DND-41 (cell line): ENCODE measurements around the gene TIGD2.
A peak's percentile ranks its signal among the peaks of the same experiment; 100 is the strongest.

Source experiments
- ATAC-seq: fragments of 200-7000 bp; cut with Tn5 transposase; 3 replicates; pipeline ENCODE4 v1.9.1; 2021; ENCODE audit warnings: low read depth; ENCODE audit not compliant: insufficient read depth
- DNase-seq: peaks from one replicate; pipeline ENCODE4 v3.0.0-alpha.2; 2020
- H2AFZ ChIP-seq: 2 replicates; pipeline ENCODE4 v1.6.0; 2012; ENCODE audit warnings: low read depth, low read length
- H3K27ac ChIP-seq: 2 replicates; pipeline ENCODE4 v1.5.1; 2012; ENCODE audit warnings: low read length, inconsistent platforms
- H3K27me3 ChIP-seq: fragments of 200-600 bp; sonication (generic); 2 replicates; pipeline ENCODE4 v1.6.0; 2012; ENCODE audit warnings: low read length, mild to moderate bottlenecking, inconsistent platforms; ENCODE audit not compliant: insufficient read depth, poor library complexity
- H3K36me3 ChIP-seq: 2 replicates; pipeline ENCODE4 v1.5.1; 2012; ENCODE audit warnings: low read length, inconsistent platforms; ENCODE audit not compliant: insufficient read depth
- H3K4me1 ChIP-seq: 2 replicates; pipeline ENCODE4 v1.5.1; 2012; ENCODE audit warnings: mild to moderate bottlenecking, low read length; ENCODE audit not compliant: insufficient read depth
- H3K4me2 ChIP-seq: 2 replicates; pipeline ENCODE4 v1.6.0; 2012; ENCODE audit warnings: mild to moderate bottlenecking, moderate library complexity, low read length, inconsistent platforms; ENCODE audit not compliant: insufficient read depth
- H3K4me3 ChIP-seq, 2 experiments: fragments of 200-600 bp in 1 of 2; shearing (Covaris generic) in 1 of 2; 2 replicates each; pipeline ENCODE4 v1.5.1; 2012 to 2016; ENCODE audit warnings: inconsistent platforms in 2 of 2, low read length in 2 of 2, mild to moderate bottlenecking in 2 of 2, low read depth in 1 of 2, moderate library complexity in 1 of 2
- H3K79me2 ChIP-seq: 2 replicates; pipeline ENCODE4 v1.6.0; 2012; ENCODE audit warnings: low read length, inconsistent platforms; ENCODE audit not compliant: insufficient read depth
- H3K9ac ChIP-seq: 2 replicates; pipeline ENCODE4 v1.6.0; 2012; ENCODE audit warnings: low read depth, mild to moderate bottlenecking, inconsistent platforms, low read length, moderate library complexity
- H3K9me3 ChIP-seq: 2 replicates; pipeline ENCODE4 v1.5.1; 2012; ENCODE audit warnings: low read length, moderate library complexity, mild to moderate bottlenecking, inconsistent platforms; ENCODE audit not compliant: insufficient read depth, severe bottlenecking
- H4K20me1 ChIP-seq: 2 replicates; pipeline ENCODE4 v1.6.0; 2012; ENCODE audit warnings: low read length; ENCODE audit not compliant: insufficient read depth
- EZH2 ChIP-seq: IDR thresholded peaks from 3 replicates; pipeline ENCODE4 v1.6.1; 2012; ENCODE audit warnings: borderline replicate concordance, low read depth, mild to moderate bottlenecking, moderate library complexity, low read length, inconsistent platforms; ENCODE audit not compliant: severe bottlenecking
- TF ChIP-seq, protein P1 (sequence below): IDR thresholded peaks from 2 replicates; pipeline ENCODE4 v1.5.1; 2012; ENCODE audit warnings: borderline replicate concordance, low read length, moderate library complexity, mild to moderate bottlenecking; ENCODE audit not compliant: poor library complexity, severe bottlenecking; ENCODE audit errors: extremely low read depth

TIGD2 gene

DNA sequence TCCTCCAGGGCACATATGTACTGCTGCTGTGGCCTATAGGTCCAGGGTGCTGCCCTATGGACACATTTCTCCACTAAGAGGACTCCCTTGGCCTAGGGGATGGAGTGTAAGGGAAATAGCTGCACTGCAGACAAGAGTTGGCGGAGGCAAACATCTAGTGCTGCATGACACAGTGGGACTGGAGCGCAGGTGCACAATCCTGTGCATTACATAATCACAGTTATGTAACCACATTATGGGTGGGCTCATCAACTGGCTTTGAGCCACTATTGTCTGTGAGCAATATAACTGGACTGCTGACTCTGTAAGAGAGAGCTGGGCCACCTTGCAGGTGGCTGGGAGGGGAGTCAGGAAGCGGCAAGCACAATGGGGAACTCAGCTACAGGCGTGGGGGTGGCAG, 3.2 kb upstream of the TIGD2 start:
- Histone ChIP-seq H3K4me3 (no peak overlapping the region), H3K79me2 (0 out of 2 replicates have a peak, but pooled peaks cover 4% of the 10 kb centered on the region), H4K20me1 (no peaks in the 10 kb centered on the region), H3K9me3 (peaks cover 10% of the 10 kb centered on the region), H3K27ac (no peak overlapping the region), H3K27me3 (no peaks in the 10 kb centered on the region), H3K9ac (no peak overlapping the region), H3K36me3 (no peaks in the 10 kb centered on the region), H3K4me2 (no peak overlapping the region), H3K4me1 (peaks cover 21% of the 10 kb centered on the region), H2AFZ (no peak overlapping the region)
- DNase-seq = peak; percentile 34
- no peak for ATAC-seq
- TF ChIP-seq, protein P1, sequence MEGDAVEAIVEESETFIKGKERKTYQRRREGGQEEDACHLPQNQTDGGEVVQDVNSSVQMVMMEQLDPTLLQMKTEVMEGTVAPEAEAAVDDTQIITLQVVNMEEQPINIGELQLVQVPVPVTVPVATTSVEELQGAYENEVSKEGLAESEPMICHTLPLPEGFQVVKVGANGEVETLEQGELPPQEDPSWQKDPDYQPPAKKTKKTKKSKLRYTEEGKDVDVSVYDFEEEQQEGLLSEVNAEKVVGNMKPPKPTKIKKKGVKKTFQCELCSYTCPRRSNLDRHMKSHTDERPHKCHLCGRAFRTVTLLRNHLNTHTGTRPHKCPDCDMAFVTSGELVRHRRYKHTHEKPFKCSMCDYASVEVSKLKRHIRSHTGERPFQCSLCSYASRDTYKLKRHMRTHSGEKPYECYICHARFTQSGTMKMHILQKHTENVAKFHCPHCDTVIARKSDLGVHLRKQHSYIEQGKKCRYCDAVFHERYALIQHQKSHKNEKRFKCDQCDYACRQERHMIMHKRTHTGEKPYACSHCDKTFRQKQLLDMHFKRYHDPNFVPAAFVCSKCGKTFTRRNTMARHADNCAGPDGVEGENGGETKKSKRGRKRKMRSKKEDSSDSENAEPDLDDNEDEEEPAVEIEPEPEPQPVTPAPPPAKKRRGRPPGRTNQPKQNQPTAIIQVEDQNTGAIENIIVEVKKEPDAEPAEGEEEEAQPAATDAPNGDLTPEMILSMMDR = no peak
- TF ChIP-seq EZH2 = no peak

DNA sequence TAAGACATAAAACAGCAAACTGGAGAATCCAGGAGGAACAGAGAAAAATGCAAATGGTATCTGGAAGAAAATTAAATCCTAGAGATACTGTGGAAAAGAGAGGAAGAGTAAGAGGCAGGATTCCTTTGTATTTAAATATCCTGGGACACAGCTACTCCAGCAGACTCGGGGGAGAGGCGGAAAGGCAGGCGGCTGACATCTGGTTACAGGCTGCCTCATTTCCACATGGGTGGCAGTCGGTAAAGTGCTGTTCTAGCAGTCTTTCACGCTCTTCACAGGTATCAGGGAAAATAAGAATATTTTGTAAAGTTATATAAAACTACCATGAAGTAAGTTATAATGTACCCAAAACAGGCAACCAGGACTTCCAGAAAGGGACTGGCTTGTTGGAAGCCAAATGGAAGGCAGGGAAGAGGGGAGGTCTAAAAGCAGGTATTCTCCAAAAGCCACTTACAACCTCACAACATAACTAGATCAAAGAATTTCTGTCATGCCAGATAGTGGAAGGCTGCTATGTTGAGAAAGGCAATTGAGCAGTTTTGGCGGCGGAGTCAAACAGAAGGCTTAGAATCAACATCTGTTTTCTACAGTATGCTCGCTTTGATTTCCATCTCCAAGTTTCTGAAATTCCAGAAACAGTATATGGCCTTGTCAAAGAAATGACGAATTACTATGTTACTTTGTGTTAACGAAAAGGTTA, 1.3 kb upstream of the TIGD2 start:
- no peak for ATAC-seq
- peak overlapping the region; percentile 94 for H3K4me2 ChIP-seq
- H3K4me3 ChIP-seq = peak overlapping the region in 1 of 2 experiments; percentile 71; a peak in 1 of 4 replicates
- H3K9ac ChIP-seq = no peak overlapping the region
- DNase-seq = no peak
- no peaks in the 10 kb centered on the region for H4K20me1 ChIP-seq
- no peak overlapping the region for H2AFZ ChIP-seq
- TF ChIP-seq, protein P1 = no peak
- no peak for TF ChIP-seq EZH2
- H3K4me1 ChIP-seq = peaks cover 21% of the 10 kb centered on the region
- no peak overlapping the region for H3K27ac ChIP-seq
- H3K27me3 ChIP-seq = no peaks in the 10 kb centered on the region
- 0 out of 2 replicates have a peak, but pooled peaks cover 4% of the 10 kb centered on the region for H3K79me2 ChIP-seq
- peaks cover 10% of the 10 kb centered on the region for H3K9me3 ChIP-seq
- H3K36me3 ChIP-seq = no peaks in the 10 kb centered on the region

DNA sequence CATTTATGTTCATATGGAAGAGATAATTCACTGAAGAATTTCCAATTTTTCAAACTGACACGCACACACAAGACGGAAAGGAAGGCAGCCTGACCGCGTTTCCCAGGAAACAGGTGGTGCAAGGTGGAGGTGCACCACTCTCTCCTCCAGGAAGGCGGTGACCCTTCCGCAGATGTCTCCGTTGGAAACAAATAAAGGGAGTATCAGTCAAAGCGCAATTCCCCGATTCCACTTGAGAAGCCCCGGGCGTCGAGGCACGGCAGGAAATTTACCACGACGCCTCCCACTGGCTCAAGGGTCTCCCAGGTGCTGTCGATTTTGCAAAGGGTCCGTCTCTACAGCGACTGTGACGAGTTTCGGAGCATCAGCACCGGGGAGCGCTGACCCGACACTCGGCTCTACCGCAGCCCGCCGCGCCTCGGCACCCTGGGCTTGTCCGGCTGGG, 770 bp upstream of the TIGD2 start:
- H3K36me3 ChIP-seq = no peaks in the 10 kb centered on the region
- H3K27me3 ChIP-seq = no peaks in the 10 kb centered on the region
- ATAC-seq (no peak), DNase-seq (no peak)
- no peaks in the 10 kb centered on the region for H4K20me1 ChIP-seq
- peak overlapping the region; percentile 94 for H3K4me2 ChIP-seq
- H3K9me3 ChIP-seq = peaks cover 10% of the 10 kb centered on the region
- peak overlapping the region; percentile 75 for H3K9ac ChIP-seq
- H2AFZ ChIP-seq = peak overlapping the region; percentile 88
- TF ChIP-seq, protein P1 = no peak
- TF ChIP-seq EZH2 = no peak
- H3K4me1 ChIP-seq = peaks cover 21% of the 10 kb centered on the region
- 0 out of 2 replicates have a peak, but pooled peaks cover 4% of the 10 kb centered on the region for H3K79me2 ChIP-seq
- H3K27ac ChIP-seq = no peak overlapping the region
- H3K4me3 ChIP-seq = peak overlapping the region in 1 of 2 experiments; percentile 71; a peak in 3 of 4 replicates
